HG03045 (cell line): ENCODE measurements around the gene DOCK1.

Experiments
- ATAC-seq: cut with Tn5 transposase; IDR thresholded peaks from one replicate; pipeline ENCODE4 v1.9.1; 2021; ENCODE audit warnings: mild to moderate bottlenecking, moderate library complexity; ENCODE audit not compliant: unreplicated experiment

Gene DOCK1

DNA sequence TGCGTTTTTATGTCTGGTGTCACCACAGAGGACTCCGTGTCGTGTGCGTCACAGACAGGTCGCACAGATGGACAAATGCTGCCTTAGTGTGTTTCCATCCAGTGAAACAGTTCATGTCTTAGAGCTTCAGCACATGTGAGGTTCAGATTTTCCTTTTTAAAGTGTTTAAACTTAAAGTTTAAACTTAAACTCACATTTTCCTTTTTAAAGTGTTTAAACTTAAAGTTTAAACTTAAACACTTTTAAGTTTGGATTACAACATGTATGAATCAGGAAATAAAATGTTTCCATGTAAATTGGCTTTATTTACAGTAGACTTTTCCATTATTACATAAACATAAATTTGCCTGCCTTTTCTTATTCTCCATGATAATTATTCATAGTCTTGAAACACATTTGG is 223.9 kb downstream of the DOCK1 start:
- no peak for ATAC-seq

DNA sequence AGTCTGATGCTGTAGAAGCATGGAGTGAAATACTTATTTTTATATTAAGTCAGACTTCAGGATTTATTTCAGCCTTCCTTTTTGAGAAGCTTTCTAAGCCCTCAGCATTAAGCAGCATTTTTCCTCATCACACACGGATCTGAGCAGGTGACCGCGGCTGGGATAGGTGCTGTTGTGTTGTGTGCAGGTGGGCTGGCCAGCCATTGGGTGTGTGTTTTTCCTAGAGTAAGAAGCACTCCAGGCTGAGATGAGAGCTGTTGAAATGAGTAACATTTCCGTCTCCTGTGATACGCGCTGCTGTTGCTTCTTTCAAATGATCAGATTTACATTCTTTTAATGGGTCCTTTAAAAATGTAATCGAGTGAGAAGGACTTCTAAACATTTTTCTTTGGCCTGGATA is 227.2 kb downstream of the DOCK1 start:
- no peak for ATAC-seq

DNA sequence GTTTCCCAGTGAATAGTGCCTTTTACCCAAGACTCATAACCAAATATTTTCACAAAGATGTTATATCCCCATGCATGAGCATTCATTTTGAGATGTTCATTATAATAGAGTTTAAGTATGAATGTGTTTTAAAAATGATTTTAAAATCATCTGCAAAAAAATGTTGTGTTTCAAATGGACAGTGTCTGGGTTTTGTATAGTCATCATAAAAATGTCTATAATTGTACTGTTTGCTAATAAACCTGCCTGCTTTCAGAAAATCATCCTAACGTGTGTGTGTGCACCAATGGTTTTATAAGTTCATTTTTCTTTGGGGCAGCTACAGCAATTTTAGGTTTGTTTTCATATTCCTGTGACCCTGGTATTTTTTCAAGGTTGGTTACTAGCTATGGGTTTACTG is 228.0 kb downstream of the DOCK1 start:
- no peak for ATAC-seq

DNA sequence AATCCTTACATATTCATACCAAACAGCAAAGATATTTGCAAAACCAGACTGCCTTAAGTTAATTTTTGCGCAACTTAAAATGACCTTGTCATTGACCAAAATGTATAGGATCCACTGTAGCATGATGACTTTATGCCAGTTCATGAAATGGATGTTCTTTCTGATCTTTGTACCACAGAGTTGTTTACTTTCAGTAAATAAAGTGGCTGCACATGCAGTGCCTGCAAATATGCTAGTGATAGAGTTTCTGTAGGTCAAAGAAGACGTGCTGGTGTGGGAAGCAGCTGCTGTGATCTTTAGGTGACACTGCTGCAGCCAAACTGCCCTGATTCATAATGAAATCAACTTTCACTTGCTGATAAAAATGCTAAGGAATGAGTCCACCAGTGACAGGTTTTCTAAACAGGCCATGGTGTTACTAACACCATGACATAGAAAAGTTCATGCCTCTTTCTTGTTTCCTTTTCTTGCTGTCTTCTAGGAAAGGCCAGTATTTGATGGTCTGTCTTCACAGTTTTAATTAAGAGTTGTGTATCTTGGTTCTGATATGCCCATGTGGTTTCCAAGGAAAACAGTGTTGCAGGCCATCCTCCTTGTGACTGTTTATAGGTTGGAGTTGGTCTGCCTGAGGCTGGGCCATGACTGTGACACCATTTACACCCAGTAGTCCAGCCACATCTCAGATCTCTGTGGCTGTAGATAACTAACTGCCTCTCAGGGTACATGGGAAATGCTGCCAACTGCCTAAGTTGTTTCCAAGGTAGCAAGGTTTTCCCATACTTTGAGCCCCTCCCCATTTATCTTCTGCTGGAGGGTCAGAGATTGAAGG is 228.7 kb downstream of the DOCK1 start:
- ATAC-seq, result no peak

DNA sequence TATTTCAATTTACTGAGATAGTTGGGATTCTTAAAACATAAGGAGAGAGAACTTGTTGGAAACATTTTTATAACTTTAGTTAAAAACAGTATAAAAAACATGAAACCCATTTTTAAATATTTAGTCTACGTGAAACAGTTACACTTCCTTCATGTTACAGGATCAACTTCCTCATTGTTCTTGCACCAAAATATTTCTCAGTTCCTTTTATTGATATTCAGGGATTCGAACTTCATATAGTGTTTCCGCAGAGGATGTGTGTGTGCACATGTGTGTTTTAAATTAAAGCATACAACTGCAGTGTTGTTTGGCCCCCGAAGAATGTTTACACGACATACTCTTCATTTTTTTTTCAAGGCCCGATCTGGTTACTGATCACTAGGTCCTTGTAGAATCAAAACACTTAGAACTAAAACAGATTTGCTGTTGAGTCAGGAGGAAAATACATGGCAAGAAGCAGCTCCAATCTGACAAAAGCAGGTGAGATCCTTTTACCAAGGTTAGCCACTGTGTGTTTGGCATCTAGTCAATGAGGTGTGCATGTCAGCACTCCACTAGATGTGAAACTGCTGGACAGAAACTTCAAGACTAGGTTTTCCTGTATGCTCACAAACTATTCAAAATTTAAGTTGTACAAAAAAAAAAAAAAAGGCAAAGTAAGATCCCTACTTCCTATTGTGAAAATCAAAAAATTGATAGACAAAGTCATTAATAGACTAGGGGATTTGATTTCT is 230.8 kb downstream of the DOCK1 start:
- ATAC-seq, result no peak

DNA sequence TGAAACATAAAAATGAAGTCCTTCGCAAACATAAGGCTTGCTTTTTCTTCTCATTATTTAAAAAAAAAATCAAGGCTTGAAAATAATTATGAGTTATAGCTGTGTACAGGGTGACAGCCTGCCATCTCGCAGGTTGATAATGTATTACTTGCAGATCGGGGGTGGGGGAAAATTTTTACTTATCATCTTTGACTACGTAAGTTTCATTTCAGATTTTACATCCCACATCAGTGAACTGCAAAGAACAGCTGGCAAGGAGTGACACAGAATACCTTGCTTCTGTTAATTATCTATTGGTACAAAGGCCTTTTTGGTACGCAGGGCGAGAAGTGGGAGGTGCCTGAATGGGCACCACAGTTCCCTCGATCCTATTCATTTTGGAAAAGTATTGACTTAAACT is 232.2 kb downstream of the DOCK1 start:
- ATAC-seq, result no peak

DNA sequence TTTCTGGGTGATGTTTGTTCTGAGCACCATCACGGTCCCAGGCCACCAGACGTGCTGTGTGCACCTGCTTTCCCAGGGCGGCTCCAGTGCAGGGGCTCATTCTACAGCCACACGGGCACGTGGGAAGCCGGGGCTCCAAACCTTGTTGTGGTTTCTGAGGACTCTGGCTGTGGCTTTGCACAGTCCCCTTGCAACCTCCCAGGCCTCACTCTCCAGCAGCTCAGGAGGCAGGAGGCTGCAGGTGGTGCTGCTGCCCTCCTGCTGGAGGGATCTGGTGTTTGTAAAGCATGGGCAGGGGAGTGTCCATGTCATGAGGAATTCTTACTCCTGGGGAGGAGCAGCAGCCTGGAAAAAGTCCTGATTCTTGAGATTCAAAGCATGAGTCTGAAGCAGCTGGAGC is 236.9 kb downstream of the DOCK1 start:
- ATAC-seq, result no peak

DNA sequence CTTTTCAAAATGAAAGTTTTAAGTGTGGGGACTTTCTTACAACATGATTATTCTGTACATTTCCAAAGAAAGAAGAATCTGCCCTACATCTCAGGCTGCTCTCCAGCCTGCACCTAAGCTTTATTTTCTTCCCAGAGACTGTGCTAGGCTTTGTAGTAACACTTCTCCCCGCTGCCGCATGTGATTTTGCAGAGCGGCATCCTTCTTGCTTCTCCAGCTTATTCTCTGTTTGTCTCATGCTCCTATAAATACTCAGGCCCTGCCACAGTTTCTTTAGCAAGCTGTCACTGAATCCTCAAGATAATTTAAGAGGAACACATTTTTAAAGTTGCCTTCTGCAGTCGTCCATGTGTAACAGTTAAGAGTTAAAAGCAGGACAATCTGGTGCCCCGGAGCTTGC is 237.6 kb downstream of the DOCK1 start:
- ATAC-seq, result no peak

DNA sequence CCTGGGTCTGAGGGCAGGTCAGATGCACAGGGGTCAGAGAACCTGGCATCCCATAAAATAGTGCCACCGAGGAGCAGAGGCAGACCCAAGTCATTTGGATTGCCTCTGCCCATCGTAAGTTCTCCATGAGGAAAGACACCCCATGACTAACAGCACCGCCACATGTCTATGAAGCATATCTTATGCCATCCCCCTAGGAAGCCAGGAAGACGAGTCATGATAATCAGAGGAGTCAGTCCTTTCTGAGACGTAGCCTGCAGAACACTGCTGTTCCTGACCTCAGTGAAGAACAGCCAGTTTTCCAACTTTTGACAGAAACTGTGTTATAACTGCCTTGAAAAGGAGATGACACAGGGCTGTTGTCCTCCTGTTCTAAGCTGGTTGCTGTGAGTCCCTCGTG is 239.9 kb downstream of the DOCK1 start:
- no peak for ATAC-seq

DNA sequence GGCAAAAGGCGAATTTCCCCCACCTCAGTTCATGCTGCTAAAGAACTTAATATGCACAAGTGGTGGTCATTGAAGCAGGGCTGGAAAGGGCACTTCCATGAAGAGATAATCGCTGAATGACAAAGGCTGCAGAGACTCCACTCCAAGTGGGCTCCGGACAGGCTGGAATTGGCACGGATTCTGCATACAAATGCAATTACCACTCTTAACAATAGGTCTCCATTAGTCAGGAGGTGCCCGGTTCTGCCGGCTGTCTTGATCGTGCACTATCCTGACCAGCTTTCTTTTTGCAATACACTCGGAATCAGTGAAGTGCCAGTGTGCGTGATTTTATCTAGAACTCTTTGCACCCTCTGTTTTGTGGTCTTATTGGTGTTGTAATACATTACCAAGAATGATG is 241.4 kb downstream of the DOCK1 start:
- ATAC-seq, result no peak

DNA sequence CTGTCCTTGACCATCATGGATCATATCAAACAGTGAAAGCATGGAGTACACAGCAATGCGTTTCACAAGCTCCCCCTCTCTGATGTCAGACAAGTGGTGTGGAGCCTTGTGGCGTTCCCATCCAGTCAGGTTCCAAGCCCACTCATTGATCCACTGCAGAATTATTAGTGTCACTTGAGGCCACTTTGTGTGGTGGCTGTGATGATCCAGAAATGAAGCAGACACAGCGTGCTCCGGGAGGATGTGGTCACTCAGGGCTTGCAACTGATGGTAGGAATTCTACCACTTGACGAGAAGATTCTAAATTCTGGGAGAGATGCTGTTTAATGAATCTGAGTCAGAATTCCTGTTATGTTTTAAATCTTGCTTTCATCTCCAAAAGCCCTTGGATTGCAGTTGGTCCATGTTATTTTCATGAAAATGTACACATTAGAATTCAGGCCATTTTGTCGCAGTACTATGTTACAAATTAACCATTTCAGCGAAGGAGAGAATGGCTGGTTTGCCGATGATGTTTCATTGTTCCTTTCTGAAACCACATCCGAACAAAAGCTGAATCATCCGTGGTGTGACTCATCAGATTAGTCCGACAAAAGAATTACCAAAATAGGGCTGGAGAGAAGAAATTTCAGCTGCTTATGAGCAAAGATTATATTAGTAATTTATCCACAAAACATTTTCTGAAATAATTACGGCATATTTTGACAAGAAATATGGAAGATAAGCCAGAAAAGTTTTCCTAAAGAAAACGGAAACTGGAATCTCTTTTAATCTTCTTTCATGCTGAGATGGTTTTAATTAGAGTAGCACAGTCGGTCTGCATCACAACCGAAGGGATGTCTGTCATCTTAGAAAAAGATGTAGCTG is 243.1 kb downstream of the DOCK1 start:
- ATAC-seq, result no peak

DNA sequence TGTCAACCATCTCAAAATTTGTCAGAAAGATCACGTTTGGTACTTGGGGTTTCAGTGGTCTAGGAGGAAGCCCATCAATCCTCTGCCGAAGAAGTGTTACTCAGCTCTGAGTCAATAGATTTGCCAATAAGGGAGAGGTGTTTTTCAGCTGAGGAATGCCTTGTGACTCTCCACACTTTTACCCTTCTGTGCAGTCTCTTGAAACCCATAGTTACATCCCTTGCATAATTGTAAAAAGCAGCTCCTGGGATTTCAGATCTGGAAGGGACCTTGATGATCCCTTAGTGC is 243.6 kb downstream of the DOCK1 start:
- no peak for ATAC-seq

DNA sequence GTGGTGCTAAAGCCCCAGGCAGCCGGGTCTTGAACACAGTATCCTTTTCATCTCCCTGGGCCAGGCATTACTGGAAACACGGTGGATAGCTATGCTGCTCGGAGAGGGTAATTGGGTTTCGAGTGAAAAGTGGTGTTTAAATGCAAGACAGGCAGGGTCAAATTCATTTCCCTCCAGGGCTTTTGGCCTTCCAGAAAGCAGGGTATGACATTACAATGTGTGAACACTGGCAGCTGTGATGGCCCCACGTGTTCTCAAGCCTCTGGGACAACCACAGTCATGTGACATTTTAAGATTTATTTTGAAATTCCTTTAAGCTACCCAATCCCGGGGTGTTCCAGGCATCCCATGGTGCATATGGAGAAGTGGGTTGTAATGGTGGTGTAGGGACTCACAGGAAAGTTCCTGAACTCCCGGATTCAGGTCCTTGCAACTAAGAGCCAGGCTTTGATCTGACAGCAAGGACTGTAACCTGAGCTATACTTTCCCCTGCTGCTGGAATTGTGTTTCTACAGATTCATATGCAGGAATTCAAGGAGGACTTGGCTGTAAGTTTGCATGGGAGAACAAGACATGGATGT is 244.4 kb downstream of the DOCK1 start:
- no peak for ATAC-seq

DNA sequence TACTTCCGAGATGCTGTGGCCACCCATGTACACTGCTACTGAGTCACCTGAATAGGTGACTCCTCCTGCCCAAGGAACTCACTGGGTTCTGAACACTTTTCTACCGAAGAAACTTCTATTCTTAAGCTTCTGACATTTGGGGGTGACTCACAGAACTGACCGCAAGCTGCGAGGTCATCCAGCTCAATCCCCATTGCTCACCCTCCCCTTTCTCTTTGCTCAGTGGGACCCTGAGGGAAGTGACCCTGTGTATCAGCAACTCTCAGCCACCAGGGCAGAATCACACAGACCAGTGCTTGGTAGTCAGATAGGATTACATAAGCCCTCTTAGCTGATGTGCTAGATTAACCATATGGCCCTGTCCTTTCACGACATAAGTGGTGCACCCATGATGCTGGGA is 244.9 kb downstream of the DOCK1 start:
- no peak for ATAC-seq

DNA sequence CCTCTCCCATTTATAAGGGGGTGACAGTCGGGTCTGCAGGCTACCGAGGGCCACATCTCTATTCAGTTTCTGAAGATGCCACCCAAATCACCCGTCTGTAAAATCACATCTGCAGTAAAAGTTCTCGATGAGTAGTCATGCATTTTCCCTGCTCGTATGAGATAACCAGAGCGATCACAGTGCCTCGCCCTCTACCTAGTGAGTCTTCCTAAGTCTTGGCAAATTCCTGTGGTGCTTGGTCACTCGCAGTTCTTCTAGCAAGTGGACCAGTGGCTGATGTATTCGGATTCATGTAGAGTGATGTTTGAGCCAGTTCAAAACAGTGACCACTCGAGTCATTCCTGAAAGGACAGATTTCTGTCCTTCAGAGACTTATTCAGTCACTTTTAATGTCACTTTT is 246.3 kb downstream of the DOCK1 start:
- no peak for ATAC-seq

DNA sequence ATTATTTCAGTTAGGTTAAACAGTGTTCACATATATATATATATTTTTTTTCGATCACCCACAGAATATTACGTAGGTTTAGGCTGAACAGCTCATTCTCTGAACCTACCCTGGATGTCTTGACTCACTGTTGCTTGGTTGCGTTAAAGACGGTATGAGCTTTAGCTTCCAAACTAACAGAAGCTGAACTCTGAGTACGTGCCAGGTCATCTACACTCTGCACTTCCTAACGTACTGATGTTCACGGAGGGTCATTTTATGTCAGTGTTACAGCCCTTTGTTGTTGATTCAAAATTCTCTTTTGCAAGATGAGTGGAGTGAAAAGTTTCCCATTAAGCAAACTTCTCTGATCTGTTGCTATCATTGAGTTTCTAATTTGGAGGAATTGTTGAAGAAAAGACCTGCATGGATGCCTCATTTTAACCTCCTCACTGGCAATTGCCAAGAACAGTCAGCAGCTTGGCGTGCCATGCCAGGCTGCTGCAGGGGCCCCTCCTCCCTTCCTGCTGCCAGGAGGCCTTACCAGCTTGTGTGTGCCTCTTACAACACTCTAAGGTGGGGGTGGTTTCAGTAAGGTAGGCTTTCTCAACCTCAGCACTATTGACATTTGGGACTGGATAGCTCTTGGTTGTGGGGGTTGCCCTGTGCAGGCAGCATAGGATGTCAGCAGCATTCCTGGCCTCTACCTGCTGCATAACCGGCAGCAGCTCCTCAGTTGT is 246.9 kb downstream of the DOCK1 start:
- ATAC-seq, result no peak

DNA sequence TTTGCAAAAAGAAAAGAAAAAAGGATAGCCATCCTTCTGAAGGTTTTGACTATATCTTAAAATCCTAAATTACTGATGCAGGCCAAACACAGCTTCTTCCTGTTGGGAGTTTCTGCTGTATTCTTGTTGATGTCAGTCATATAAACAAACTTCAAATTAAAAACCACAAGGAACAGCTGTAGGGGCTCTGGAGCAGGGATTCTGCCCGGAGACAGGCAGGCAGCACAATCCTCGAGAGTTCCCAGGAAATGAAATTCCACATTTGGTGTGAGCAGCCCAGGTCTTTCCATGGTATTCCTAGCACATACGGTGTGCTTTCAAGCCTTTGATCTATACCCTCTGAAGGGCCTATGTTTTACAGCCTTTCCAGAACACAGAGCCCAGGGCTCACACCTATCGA is 248.0 kb downstream of the DOCK1 start:
- ATAC-seq, result no peak

DNA sequence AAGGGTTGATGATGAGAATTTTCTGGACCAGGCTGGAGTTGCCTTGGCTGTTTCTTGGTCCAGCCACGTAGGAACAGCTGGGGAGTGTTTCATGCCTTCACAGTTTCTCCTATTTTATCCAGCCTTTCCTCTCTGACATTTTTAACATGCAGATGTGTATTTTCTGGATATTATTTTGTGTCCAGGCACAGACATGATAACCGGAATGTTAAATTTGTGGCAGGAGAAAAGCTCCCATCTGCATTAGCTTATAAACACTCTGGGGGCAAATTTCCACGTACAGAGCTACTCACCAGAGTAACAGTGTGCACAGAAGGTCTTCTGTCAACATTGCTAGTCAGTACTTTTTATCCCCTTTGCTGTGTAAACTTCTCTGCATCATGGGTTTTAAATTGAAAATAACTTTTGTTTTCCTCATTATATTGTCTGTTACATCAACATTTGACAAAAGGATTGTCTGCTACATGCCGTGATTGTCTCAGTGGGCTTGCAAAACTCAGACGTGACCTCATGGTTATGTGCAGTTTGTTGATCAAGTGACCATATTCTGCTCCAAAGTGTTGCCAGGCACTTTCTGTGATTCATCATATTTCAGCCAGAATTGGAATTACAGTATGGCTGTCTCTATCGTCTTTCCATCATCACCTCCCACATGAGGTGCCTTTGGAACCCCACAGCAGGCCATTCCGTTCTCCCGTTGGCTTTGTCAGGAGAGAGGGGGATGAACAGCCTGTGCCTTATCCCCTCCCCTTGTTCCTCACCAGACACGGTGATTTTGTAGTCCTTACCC is 249.8 kb downstream of the DOCK1 start:
- no peak for ATAC-seq

DNA sequence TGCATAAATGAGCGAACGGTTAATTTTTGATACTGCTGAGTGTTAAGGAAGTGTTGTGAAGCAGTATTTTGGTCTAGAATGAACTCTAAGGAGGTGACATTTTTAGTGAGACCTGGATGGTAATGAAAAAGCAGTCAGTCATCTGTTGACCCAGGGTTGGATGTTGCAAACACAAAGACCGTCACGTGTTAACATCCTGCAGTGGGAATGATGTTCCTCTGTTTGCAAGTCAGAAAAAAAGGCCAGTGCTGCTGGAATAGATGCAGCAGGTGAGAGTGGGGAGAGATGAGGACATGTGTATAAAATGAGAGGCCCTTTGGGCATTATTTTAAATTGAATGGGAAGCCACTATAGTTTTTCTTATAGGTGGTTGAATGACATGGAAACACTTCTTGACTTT is 251.9 kb downstream of the DOCK1 start:
- ATAC-seq, result no peak
